ES-I3 (cell line): Measurements from ENCODE around the gene SP8.
A peak's percentile ranks its signal among the peaks of the same experiment; 100 is the strongest.
"Not testable (repeated sequence)": the region's sequence is repeated elsewhere in the genome, so short reads cannot be mapped to it uniquely, and the experiment has no call there.

ENCODE experiments used
- H3K36me3 ChIP-seq: 2 replicates; pipeline ENCODE4 v1.6.1; 2013; ENCODE audit warnings: mild to moderate bottlenecking, low read length, control low read depth, moderate library complexity; ENCODE audit not compliant: insufficient read depth
- H3K4me1 ChIP-seq: 2 replicates; pipeline ENCODE4 v1.6.1; 2013; ENCODE audit warnings: mild to moderate bottlenecking, control low read depth, low read length; ENCODE audit not compliant: insufficient read depth
- H3K9ac ChIP-seq: 2 replicates; pipeline ENCODE4 v1.6.1; 2013; ENCODE audit warnings: low read depth, mild to moderate bottlenecking, low read length, moderate library complexity
- H3K9me3 ChIP-seq: 2 replicates; pipeline ENCODE4 v1.6.1; 2013; ENCODE audit warnings: mild to moderate bottlenecking, low read length, moderate library complexity; ENCODE audit not compliant: control insufficient read depth, insufficient read depth

The SP8 gene

GRCh38 chr7:20786779-20787659 lies at the start of gene SP8:
Gene SP8 (minus strand): TSS chr7:20786886. CDS start chr7:20786798, 88 bp downstream.
- Histone ChIP-seq H3K9me3 (no peaks in the 10 kb centered on the region), H3K4me1 (peaks cover 17% of the 10 kb centered on the region; the same call in 1 of the 2 replicates), H3K9ac (peak within 1 kb of the TSS; percentile 59)

GRCh38 chr7:20836424-20836823 lies 49.7 kb upstream of the SP8 start:
- not testable (repeated sequence) for H3K36me3 ChIP-seq, H3K4me1 ChIP-seq, H3K9me3 ChIP-seq
- H3K9ac ChIP-seq = peak overlapping the region; percentile 52; the same call in 1 of the 2 replicates

More at GRCh38 chr7:20786779-20787659, at the start of gene SP8:
- no peaks in the 10 kb centered on the region for H3K36me3 ChIP-seq

- Histone ChIP-seq H3K4me1 (peaks cover 10% of the 10 kb centered on the region), H3K9ac (peak overlapping the region; percentile 65; the same call in 1 of the 2 replicates), H3K9me3 (no peaks in the 10 kb centered on the region), H3K36me3 (no peaks in the 10 kb centered on the region)
Measured at GRCh38 chr7:20835111-20835750, 48.5 kb upstream of the SP8 start.

GRCh38 chr7:20834656-20835055 lies 48.0 kb upstream of the SP8 start:
- Histone ChIP-seq H3K9me3 (no peaks in the 10 kb centered on the region), H3K4me1 (peaks cover 10% of the 10 kb centered on the region), H3K36me3 (no peaks in the 10 kb centered on the region), H3K9ac (peak overlapping the region; percentile 65; the same call in 1 of the 2 replicates)

DNA sequence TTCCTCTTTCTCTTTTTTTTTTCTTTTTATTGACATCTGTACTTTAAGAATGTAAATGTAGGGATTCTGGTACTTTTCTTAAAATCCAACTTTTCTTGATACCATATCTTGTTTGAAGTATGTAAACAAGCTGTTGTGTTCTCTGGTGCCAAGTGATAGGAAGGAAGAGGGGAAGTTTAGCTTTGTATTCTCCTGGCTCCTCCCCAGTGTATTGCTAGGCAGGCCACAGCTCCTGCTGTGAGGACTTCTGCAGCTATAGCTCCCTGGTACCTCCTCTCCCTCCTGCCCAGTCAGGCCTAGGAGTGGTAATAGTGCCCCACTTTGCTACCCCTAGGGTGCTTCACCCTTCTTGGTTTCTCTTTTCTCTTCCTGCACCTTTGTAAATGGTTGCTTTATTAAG lies 45.3 kb upstream of the SP8 start:
- H3K9me3 ChIP-seq = no peaks in the 10 kb centered on the region
- H3K36me3 ChIP-seq = no peaks in the 10 kb centered on the region
- H3K9ac ChIP-seq = no peak overlapping the region
- H3K4me1 ChIP-seq = peaks cover 10% of the 10 kb centered on the region

- no peaks in the 10 kb centered on the region for H3K36me3 ChIP-seq
- peaks cover 14% of the 10 kb centered on the region for H3K4me1 ChIP-seq
- no peak overlapping the region for H3K9ac ChIP-seq
Measured at GRCh38 chr7:20831451-20831850, 44.8 kb upstream of the SP8 start.

DNA sequence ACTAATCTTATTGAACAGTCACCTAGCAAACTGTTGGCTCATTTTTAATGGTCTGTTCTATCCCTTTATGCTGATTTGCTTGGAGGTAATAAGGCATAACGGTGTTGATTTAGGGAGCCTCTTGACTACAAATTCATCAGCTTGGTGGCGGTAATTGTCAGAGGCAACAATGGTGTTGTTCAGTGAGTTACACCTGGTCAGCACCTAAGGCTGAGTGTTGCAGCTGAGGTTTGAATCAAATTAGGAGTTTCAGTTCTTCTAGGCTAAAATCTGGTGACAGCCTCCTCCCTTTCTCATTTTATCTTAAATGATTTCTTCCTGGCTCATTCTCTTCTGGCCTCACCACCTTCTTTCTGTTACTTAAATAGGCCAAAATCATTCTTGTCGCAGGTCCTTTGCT lies 42.3 kb upstream of the SP8 start:
- no peaks in the 10 kb centered on the region for H3K9me3 ChIP-seq
- no peak overlapping the region for H3K9ac ChIP-seq
- H3K36me3 ChIP-seq = no peaks in the 10 kb centered on the region
- H3K4me1 ChIP-seq = peaks cover 22% of the 10 kb centered on the region

More at GRCh38 chr7:20831451-20831850, 44.8 kb upstream of the SP8 start:
- no peaks in the 10 kb centered on the region for H3K9me3 ChIP-seq

- no peak overlapping the region for H3K9ac ChIP-seq
- H3K4me1 ChIP-seq = peaks cover 22% of the 10 kb centered on the region
- no peaks in the 10 kb centered on the region for H3K36me3 ChIP-seq
Measured at GRCh38 chr7:20827172-20827571, 40.5 kb upstream of the SP8 start.

GRCh38 chr7:20826243-20826642 lies 39.6 kb upstream of the SP8 start:
- no peaks in the 10 kb centered on the region for H3K36me3 ChIP-seq
- H3K4me1 ChIP-seq = peaks cover 14% of the 10 kb centered on the region
- no peak overlapping the region for H3K9ac ChIP-seq
- H3K9me3 ChIP-seq = no peaks in the 10 kb centered on the region

More at GRCh38 chr7:20827172-20827571, 40.5 kb upstream of the SP8 start:
- no peaks in the 10 kb centered on the region for H3K9me3 ChIP-seq

GRCh38 chr7:20825555-20825954 lies 38.9 kb upstream of the SP8 start:
- no peaks in the 10 kb centered on the region for H3K36me3 ChIP-seq
- H3K9me3 ChIP-seq = no peaks in the 10 kb centered on the region
- peaks cover 12% of the 10 kb centered on the region for H3K4me1 ChIP-seq
- H3K9ac ChIP-seq = no peak overlapping the region

- not testable (repeated sequence) for H3K9me3 ChIP-seq, H3K9ac ChIP-seq, H3K36me3 ChIP-seq
- H3K4me1 ChIP-seq = peaks cover 12% of the 10 kb centered on the region
Measured at GRCh38 chr7:20821390-20821789, 34.7 kb upstream of the SP8 start.

DNA sequence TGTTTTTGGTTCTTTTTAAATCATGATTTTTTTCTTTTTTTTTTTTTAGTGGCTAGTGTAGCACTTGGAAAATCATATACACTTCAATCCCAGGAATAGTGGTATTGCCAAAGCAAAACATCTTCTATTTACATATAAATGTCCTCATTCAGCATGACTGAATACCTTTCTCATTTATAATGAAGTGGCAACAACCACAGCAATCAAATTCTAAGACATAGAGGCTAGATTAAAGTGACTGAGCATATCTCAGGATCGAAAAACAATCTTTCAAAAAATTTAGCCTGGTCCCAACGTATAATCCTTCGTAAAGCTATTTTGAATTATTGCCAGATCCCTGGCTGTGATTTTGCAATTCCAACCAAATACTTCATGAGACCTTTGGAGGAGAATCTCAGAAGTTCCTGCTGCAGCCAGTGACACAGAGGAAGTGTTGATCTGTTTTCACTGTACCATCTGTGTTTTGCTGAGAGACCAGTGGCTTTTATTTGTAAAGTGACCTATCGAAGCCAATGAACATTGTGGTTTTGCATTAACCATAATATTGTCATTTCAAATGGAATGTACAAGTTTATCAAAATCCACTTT lies 29.8 kb upstream of the SP8 start:
- Histone ChIP-seq H3K9ac (no peak overlapping the region; the same call in 1 of the 2 replicates), H3K4me1 (peaks cover 5% of the 10 kb centered on the region; the same call in 1 of the 2 replicates), H3K36me3 (no peaks in the 10 kb centered on the region), H3K9me3 (no peaks in the 10 kb centered on the region)

GRCh38 chr7:20804345-20804744 lies 17.7 kb upstream of the SP8 start:
- Histone ChIP-seq H3K9me3 (peaks cover 6% of the 10 kb centered on the region; the same call in 1 of the 2 replicates), H3K9ac (no peak overlapping the region), H3K36me3 (no peaks in the 10 kb centered on the region), H3K4me1 (peaks cover 7% of the 10 kb centered on the region; the same call in 1 of the 2 replicates)

- Histone ChIP-seq H3K36me3 (no peaks in the 10 kb centered on the region), H3K9ac (no peak overlapping the region), H3K4me1 (peaks cover 7% of the 10 kb centered on the region; the same call in 1 of the 2 replicates), H3K9me3 (peaks cover 1% of the 10 kb centered on the region; the same call in 1 of the 2 replicates)
Measured at GRCh38 chr7:20799566-20800366, 13.1 kb upstream of the SP8 start.
